K562 (cell line): Measurements from ENCODE around the gene HSBP1L1. TPM values are rescaled to one million over a fixed set of nuclear protein-coding genes. Genes with fewer than 3 reads are reported as not detected.

Experiments used
- CBFA2T2 ChIP-seq: fragments of 450-650 bp; conservative IDR thresholded peaks from 2 replicates; pipeline ENCODE4 v1.6.1; 2017; ENCODE audit warnings: mild to moderate bottlenecking
- CBX3 ChIP-seq, 2 experiments: IDR thresholded peaks; 1 replicate in 1 of 2; 2 replicates in 1 of 2; pipeline ENCODE4 v1.6.1; 2012; ENCODE audit warnings: inconsistent platforms in 2 of 2, low read length in 2 of 2, borderline replicate concordance in 1 of 2, control low read depth in 1 of 2
- HMGN3 ChIP-seq: IDR thresholded peaks from 2 replicates; pipeline ENCODE4 v1.6.1; 2011; ENCODE audit warnings: borderline replicate concordance, low read depth, mild to moderate bottlenecking, mixed read lengths, low read length; ENCODE audit not compliant: insufficient read length; ENCODE audit errors: extremely low read depth
- MCM7 ChIP-seq, 2 experiments: fragments of 450-650 bp; IDR thresholded peaks; 2 replicates each; pipeline ENCODE4 v1.6.1; 2016 to 2018
- RERE ChIP-seq: sonication (generic); formaldehyde crosslinking; IDR thresholded peaks from 2 replicates; pipeline ENCODE4 v1.8.0; 2023; ENCODE audit warnings: missing genetic modification reagents, mild to moderate bottlenecking, borderline replicate concordance
- ZMIZ1 ChIP-seq, 2 experiments: fragments of 150-350 bp in 1 of 2; IDR thresholded peaks; 2 replicates each; pipeline ENCODE4 v1.6.1; 2012 to 2016; ENCODE audit warnings: low read depth in 2 of 2, low read length in 2 of 2, mild to moderate bottlenecking in 1 of 2, moderate library complexity in 1 of 2
- ZNF232 ChIP-seq: sonication (generic); formaldehyde crosslinking; IDR thresholded peaks from 2 replicates; pipeline ENCODE4 v1.8.0; 2022; ENCODE audit warnings: mild to moderate bottlenecking, missing genetic modification reagents
- ZNF740 ChIP-seq, 3 experiments: fragments of 200-800 bp in 1 of 3; sonication (Bioruptor generic) in 1 of 3; sonication (generic) in 1 of 3; formaldehyde crosslinking in 1 of 3; IDR thresholded peaks; 2 replicates each; pipeline versions ENCODE4 v1.6.1 to v1.8.0; 2016 to 2022; ENCODE audit warnings: mild to moderate bottlenecking in 2 of 3, missing compliant biosample characterization in 2 of 3, missing genetic modification characterization in 2 of 3, missing genetic modification reagents in 1 of 3
- polyA plus RNA-seq, 8 experiments: library from polyadenylated mRNA; depleted of rRNA in 4 of 8; stranded (reverse) in 5 of 8; unstranded in 3 of 8; fragments of >200 nt; fragmentation: Nextera tagmentation in 2 of 8; fragmentation: Illumina TruSeq in 1 of 8; extraction: Ambion mirVana in 2 of 8; extraction: Trizol in 1 of 8; gene quantifications; 2 replicates each; pipeline versions ENCODE4 v1.2.1 to v1.2.3, GENCODE V29; 2011 to 2014; ENCODE audit warnings: inconsistent platforms in 1 of 8, missing spikeins in 1 of 8
- total RNA-seq, 7 experiments: library from RNA; depleted of rRNA in 6 of 7; stranded (reverse); fragments of >200 nt in 6 of 7; fragmentation: Illumina TruSeq in 2 of 7; extraction: Trizol in 2 of 7; gene quantifications; 2 replicates each; pipeline versions ENCODE4 v1.2.1 to v1.2.3, GENCODE V29; 2011 to 2021; ENCODE audit warnings: low replicate concordance in 1 of 7

HSBP1L1 gene
- total and polyA plus RNA-seq, 9 of the 15 experiments (the other 6 are each of a cell fraction or from before 2014, with no cell fraction given) = 0.24 to 0.36 TPM; not detected in 7

GRCh38 chr18:79947054-79947755 lies 17.2 kb upstream of the HSBP1L1 start (continued):
- TF ChIP-seq ZNF740 (CRISPR knock-in tag; IDR thresholded peaks at IDR 0.05) = no peak
- no peak for TF ChIP-seq ZNF740 (tag; IDR thresholded peaks at IDR 0.05)
- no peak for TF ChIP-seq MCM7 (IDR thresholded peaks at IDR 0.05)
- TF ChIP-seq ZMIZ1 (IDR thresholded peaks at IDR 0.05; ENCODE audit: low read depth in 2 of 2, low read length in 2 of 2) = no peak
- TF ChIP-seq HMGN3 = no peak
- no peak for TF ChIP-seq CBFA2T2
- no peak for TF ChIP-seq CBX3 (IDR thresholded peaks at IDR 0.05; ENCODE audit: borderline replicate concordance in 1 of 2, low read length in 2 of 2)
- TF ChIP-seq RERE (CRISPR knock-in tag) = no peak
- TF ChIP-seq ZNF232 (CRISPR knock-in tag) = no peak
- TF ChIP-seq, all 486 proteins: peak for 0
